NCI-H2081 (cell line): Measurements from ENCODE around the gene VRK3.

Experiments used
- DNase-seq, 2 experiments: peaks; one replicate each; lab custom pipeline; 2025; lab: John Stamatoyannopoulos, UW

Gene VRK3

GRCh38 chr19:49930483-49931011, 94.6 kb downstream of the VRK3 start:
- no peak for DNase-seq

GRCh38 chr19:49929611-49930482, 95.3 kb downstream of the VRK3 start:
- peak; percentile 94 to 97 for DNase-seq

- DNase-seq = peak; percentile 90
Observed at GRCh38 chr19:49929121-49929610, 96.0 kb downstream of the VRK3 start, which contains the start of the genes ATF5 and NUP62. TSS of gene ATF5 (plus strand) at chr19:49929205. CDS start at chr19:49930851, 1,646 bp downstream. TSS of gene NUP62 (minus strand) at chr19:49929504. CDS start at chr19:49909807, 19,697 bp downstream.

- no peak for DNase-seq
Observed at GRCh38 chr19:49927526-49928264, 97.5 kb downstream of the VRK3 start.

GRCh38 chr19:49926515-49926914, 98.7 kb downstream of the VRK3 start:
- no peak for DNase-seq
